ENCODE results near the gene COA1.

The COA1 gene

DNA sequence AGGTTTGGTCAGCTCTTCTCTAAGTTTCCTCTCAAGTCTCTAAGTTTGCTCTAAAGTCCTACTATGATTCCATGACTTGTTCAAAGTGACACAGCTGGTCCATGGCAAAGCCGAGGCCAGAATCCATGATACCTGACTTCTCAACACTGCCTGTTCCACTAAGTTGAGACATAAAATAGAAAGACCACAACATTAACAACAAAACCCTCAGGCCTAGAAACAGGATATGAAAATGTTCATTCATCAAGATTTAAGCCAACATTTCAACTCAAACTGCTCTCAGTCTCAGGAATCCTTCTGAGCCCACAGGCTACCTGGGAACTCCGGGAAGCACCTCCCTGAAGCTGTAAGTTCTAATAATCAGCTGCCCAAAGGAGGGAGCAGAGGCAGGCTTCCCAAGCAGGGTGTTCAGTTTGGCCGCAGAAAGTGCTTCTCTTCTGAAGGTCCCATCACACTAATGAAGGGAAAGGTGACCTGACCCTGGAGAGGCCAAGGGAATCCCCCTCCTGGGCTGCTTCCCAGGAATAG, 83.6 kb downstream of the COA1 start:
- H3K36me3 ChIP-seq (ENCODE audit: control insufficient read depth, insufficient read depth, low read length), result peaks cover 6% of the 10 kb centered on the region
- H3K4me1 ChIP-seq (ENCODE audit: control insufficient read depth, insufficient read depth, low read length), result peaks cover 14% of the 10 kb centered on the region
- no peaks in the 10 kb centered on the region for H3K9me3 ChIP-seq (ENCODE audit: control insufficient read depth, insufficient read depth, low read length)
- H3K4me3 ChIP-seq (ENCODE audit: low read depth, low read length), result no peak overlapping the region
- no peaks in the 10 kb centered on the region for H3K27me3 ChIP-seq (ENCODE audit: control insufficient read depth, insufficient read depth, low read length)
- no peak overlapping the region for H3K9ac ChIP-seq (ENCODE audit: low read depth, low read length)

GRCh38 chr7:43643846-43644245, 85.5 kb downstream of the COA1 start:
- H3K9ac ChIP-seq (ENCODE audit: low read depth, low read length), result no peak overlapping the region
- H3K9me3 ChIP-seq (ENCODE audit: control insufficient read depth, insufficient read depth, low read length), result no peaks in the 10 kb centered on the region
- peaks cover 12% of the 10 kb centered on the region for H3K36me3 ChIP-seq (ENCODE audit: control insufficient read depth, insufficient read depth, low read length)
- no peaks in the 10 kb centered on the region for H3K27me3 ChIP-seq (ENCODE audit: control insufficient read depth, insufficient read depth, low read length)
- H3K4me3 ChIP-seq (ENCODE audit: low read depth, low read length), result no peak overlapping the region
- peaks cover 11% of the 10 kb centered on the region for H3K4me1 ChIP-seq (ENCODE audit: control insufficient read depth, insufficient read depth, low read length)

DNA sequence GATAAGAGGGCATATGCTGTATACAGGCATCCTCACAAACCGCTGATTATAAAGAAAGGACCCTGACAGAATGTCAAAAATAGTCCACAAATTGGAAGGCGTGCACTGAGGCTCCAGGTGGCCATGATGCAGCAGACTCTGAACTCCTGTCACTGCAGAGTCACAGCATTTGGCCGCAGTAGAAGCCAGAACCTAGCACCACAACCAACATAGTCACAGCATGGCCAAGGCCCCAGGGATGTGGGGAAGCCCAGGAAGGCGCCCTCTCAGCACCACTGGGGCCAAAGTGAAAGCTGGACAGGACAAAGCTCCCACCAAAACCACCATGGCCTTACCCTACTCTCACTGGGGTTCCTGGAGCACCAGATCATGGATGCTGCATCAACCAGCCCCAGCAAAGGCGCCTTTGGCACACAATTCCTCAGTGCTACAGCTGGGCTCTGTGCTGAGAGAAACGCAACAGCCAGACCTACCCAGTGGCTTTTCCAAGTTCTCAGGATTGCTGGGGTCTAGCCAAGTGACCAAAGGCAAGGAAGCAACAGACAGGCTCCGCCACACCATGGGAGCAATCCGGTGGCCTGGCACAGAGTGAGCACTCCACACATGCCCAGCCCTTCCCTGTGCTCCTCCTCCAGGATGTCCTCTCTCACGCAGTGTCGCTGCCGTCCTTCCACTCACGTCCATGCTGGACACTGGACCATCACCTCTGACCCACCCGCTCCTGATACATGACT, 86.3 kb downstream of the COA1 start:
- peaks cover 12% of the 10 kb centered on the region for H3K36me3 ChIP-seq (ENCODE audit: control insufficient read depth, insufficient read depth, low read length)

DNA sequence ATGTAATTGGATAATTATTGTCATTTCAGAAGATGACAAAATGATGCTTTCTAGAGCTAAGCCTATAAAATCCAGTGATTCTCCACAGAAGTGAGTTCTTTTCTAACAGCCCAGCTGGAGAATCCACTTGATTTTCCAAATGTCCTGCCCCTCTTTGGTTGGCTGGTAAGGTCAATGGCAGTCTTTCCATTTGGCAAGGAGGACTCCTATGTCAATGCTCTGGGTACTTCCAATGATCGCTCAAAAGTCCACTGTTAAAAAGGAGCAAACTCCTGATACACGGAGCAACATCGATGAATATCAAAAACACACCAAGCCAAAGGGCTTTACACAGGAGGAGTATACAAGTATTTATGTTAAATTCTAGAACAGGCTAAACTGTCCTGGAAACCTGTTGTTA, 88.6 kb downstream of the COA1 start:
- no peaks in the 10 kb centered on the region for H3K9me3 ChIP-seq (ENCODE audit: control insufficient read depth, insufficient read depth, low read length)
- no peak overlapping the region for H3K9ac ChIP-seq (ENCODE audit: low read depth, low read length)
- no peaks in the 10 kb centered on the region for H3K27me3 ChIP-seq (ENCODE audit: control insufficient read depth, insufficient read depth, low read length)
- no peaks in the 10 kb centered on the region for H3K4me1 ChIP-seq (ENCODE audit: control insufficient read depth, insufficient read depth, low read length)
- peaks cover 18% of the 10 kb centered on the region for H3K36me3 ChIP-seq (ENCODE audit: control insufficient read depth, insufficient read depth, low read length)
- no peak overlapping the region for H3K4me3 ChIP-seq (ENCODE audit: low read depth, low read length)

More for the DNA sequence above, 86.3 kb downstream of the COA1 start:
- Histone ChIP-seq H3K9ac (ENCODE audit: low read depth, low read length) (no peak overlapping the region), H3K27me3 (ENCODE audit: control insufficient read depth, insufficient read depth, low read length) (no peaks in the 10 kb centered on the region), H3K4me1 (ENCODE audit: control insufficient read depth, insufficient read depth, low read length) (peaks cover 11% of the 10 kb centered on the region), H3K4me3 (ENCODE audit: low read depth, low read length) (no peak overlapping the region), H3K9me3 (ENCODE audit: control insufficient read depth, insufficient read depth, low read length) (no peaks in the 10 kb centered on the region)

- H3K4me1 ChIP-seq (ENCODE audit: control insufficient read depth, insufficient read depth, low read length), result no peaks in the 10 kb centered on the region
- no peak overlapping the region for H3K9ac ChIP-seq (ENCODE audit: low read depth, low read length)
- H3K36me3 ChIP-seq (ENCODE audit: control insufficient read depth, insufficient read depth, low read length), result peaks cover 18% of the 10 kb centered on the region
- no peaks in the 10 kb centered on the region for H3K27me3 ChIP-seq (ENCODE audit: control insufficient read depth, insufficient read depth, low read length)
- H3K9me3 ChIP-seq (ENCODE audit: control insufficient read depth, insufficient read depth, low read length), result no peaks in the 10 kb centered on the region
- no peak overlapping the region for H3K4me3 ChIP-seq (ENCODE audit: low read depth, low read length)
Measured at GRCh38 chr7:43639858-43640491, 89.3 kb downstream of the COA1 start.

- Histone ChIP-seq H3K9me3 (ENCODE audit: control insufficient read depth, insufficient read depth, low read length) (no peaks in the 10 kb centered on the region), H3K36me3 (ENCODE audit: control insufficient read depth, insufficient read depth, low read length) (peaks cover 22% of the 10 kb centered on the region), H3K4me3 (ENCODE audit: low read depth, low read length) (no peak overlapping the region), H3K4me1 (ENCODE audit: control insufficient read depth, insufficient read depth, low read length) (no peaks in the 10 kb centered on the region), H3K9ac (ENCODE audit: low read depth, low read length) (no peak overlapping the region), H3K27me3 (ENCODE audit: control insufficient read depth, insufficient read depth, low read length) (no peaks in the 10 kb centered on the region)
Measured at GRCh38 chr7:43637114-43637806, 92.1 kb downstream of the COA1 start.

GRCh38 chr7:43636093-43636492, 93.2 kb downstream of the COA1 start:
- no peak overlapping the region for H3K4me3 ChIP-seq (ENCODE audit: low read depth, low read length)
- no peaks in the 10 kb centered on the region for H3K9me3 ChIP-seq (ENCODE audit: control insufficient read depth, insufficient read depth, low read length)
- no peak overlapping the region for H3K9ac ChIP-seq (ENCODE audit: low read depth, low read length)
- H3K27me3 ChIP-seq (ENCODE audit: control insufficient read depth, insufficient read depth, low read length), result no peaks in the 10 kb centered on the region
- H3K36me3 ChIP-seq (ENCODE audit: control insufficient read depth, insufficient read depth, low read length), result peaks cover 22% of the 10 kb centered on the region
- H3K4me1 ChIP-seq (ENCODE audit: control insufficient read depth, insufficient read depth, low read length), result no peaks in the 10 kb centered on the region

DNA sequence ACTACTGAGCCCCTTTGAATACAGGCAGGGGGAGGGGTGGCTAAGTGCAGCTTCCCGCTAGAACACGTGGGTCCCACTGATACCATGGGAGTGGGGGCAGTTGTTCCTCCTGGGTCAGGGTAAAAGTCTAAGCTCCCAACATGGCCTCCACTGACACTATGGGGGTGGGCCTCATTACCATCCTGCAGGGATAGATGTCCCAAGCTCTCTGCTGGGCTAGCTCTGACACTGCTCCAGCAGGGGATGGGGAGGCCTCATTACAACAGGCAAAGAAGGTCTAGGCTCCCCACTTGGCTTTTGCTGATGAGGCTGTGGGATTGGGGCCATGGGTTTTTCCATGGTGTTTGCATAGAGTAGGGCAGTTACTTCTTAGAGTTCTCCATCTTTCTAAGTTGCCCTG, 94.9 kb downstream of the COA1 start:
- Histone ChIP-seq H3K9ac (ENCODE audit: low read depth, low read length) (no peak overlapping the region), H3K27me3 (ENCODE audit: control insufficient read depth, insufficient read depth, low read length) (no peaks in the 10 kb centered on the region), H3K9me3 (ENCODE audit: control insufficient read depth, insufficient read depth, low read length) (no peaks in the 10 kb centered on the region), H3K4me3 (ENCODE audit: low read depth, low read length) (no peak overlapping the region), H3K4me1 (ENCODE audit: control insufficient read depth, insufficient read depth, low read length) (no peaks in the 10 kb centered on the region), H3K36me3 (ENCODE audit: control insufficient read depth, insufficient read depth, low read length) (peaks cover 18% of the 10 kb centered on the region)

- Histone ChIP-seq H3K4me1 (ENCODE audit: control insufficient read depth, insufficient read depth, low read length) (no peaks in the 10 kb centered on the region), H3K9ac (ENCODE audit: low read depth, low read length) (no peak overlapping the region), H3K9me3 (ENCODE audit: control insufficient read depth, insufficient read depth, low read length) (no peaks in the 10 kb centered on the region), H3K4me3 (ENCODE audit: low read depth, low read length) (no peak overlapping the region), H3K27me3 (ENCODE audit: control insufficient read depth, insufficient read depth, low read length) (no peaks in the 10 kb centered on the region), H3K36me3 (ENCODE audit: control insufficient read depth, insufficient read depth, low read length) (peaks cover 19% of the 10 kb centered on the region)
Measured at GRCh38 chr7:43632746-43633145, 96.6 kb downstream of the COA1 start.

- no peak overlapping the region for H3K9ac ChIP-seq (ENCODE audit: low read depth, low read length)
- no peak overlapping the region for H3K4me3 ChIP-seq (ENCODE audit: low read depth, low read length)
- peaks cover 15% of the 10 kb centered on the region for H3K36me3 ChIP-seq (ENCODE audit: control insufficient read depth, insufficient read depth, low read length)
- no peaks in the 10 kb centered on the region for H3K4me1 ChIP-seq (ENCODE audit: control insufficient read depth, insufficient read depth, low read length)
- no peaks in the 10 kb centered on the region for H3K9me3 ChIP-seq (ENCODE audit: control insufficient read depth, insufficient read depth, low read length)
- H3K27me3 ChIP-seq (ENCODE audit: control insufficient read depth, insufficient read depth, low read length), result no peaks in the 10 kb centered on the region
Measured at GRCh38 chr7:43631559-43631958, 97.8 kb downstream of the COA1 start.

- Histone ChIP-seq H3K9me3 (ENCODE audit: control insufficient read depth, insufficient read depth, low read length) (no peaks in the 10 kb centered on the region), H3K4me3 (ENCODE audit: low read depth, low read length) (no peak overlapping the region), H3K4me1 (ENCODE audit: control insufficient read depth, insufficient read depth, low read length) (no peaks in the 10 kb centered on the region), H3K9ac (ENCODE audit: low read depth, low read length) (no peak overlapping the region), H3K27me3 (ENCODE audit: control insufficient read depth, insufficient read depth, low read length) (no peaks in the 10 kb centered on the region), H3K36me3 (ENCODE audit: control insufficient read depth, insufficient read depth, low read length) (peaks cover 13% of the 10 kb centered on the region)
Measured at GRCh38 chr7:43630482-43630881, 98.8 kb downstream of the COA1 start.

Data from iPS-15b (cell line).